Testis (tissue), 3 donors: ENCODE measurements around the gene CACNA2D3. TPM values are rescaled to one million over a fixed set of nuclear protein-coding genes. Genes with fewer than 3 reads are reported as not detected.

Experiments
- DNase-seq: peaks from one replicate; pipeline ENCODE4 v3.0.0-alpha.2; 2019
- H3K27ac ChIP-seq, 2 donors: fragments of 200-600 bp; sonication (generic); one replicate each; pipeline ENCODE4 v1.5.1; 2019
- H3K27me3 ChIP-seq: fragments of 200-600 bp; sonication (generic); one replicate; pipeline ENCODE4 v1.5.1; 2019
- H3K36me3 ChIP-seq: fragments of 200-600 bp; sonication (generic); one replicate; pipeline ENCODE4 v1.5.1; 2017; ENCODE audit warnings: low read depth; ENCODE audit errors: missing control alignments
- H3K4me1 ChIP-seq: fragments of 200-600 bp; sonication (generic); one replicate; pipeline ENCODE4 v1.5.1; 2019
- H3K4me3 ChIP-seq, 2 donors: fragments of 200-600 bp; sonication (generic); one replicate each; pipeline ENCODE4 v1.5.1; 2017 to 2019
- H3K9me3 ChIP-seq: fragments of 200-600 bp; sonication (generic); one replicate; pipeline ENCODE4 v1.5.1; 2017
- POLR2A ChIP-seq: fragments of 450-650 bp; IDR thresholded peaks from one replicate; pipeline ENCODE4 v1.6.1; 2017; ENCODE audit warnings: antibody characterized with exemption, mild to moderate bottlenecking, moderate library complexity
- WGBS, 2 donors: methylation state at CpG; one replicate each; pipeline ENCODE4 v1.1.5; 2018; 5-methylcytosine and 5-hydroxymethylcytosine counted together
- intact Hi-C: fragments of 100-400 bp; cut with DNase I; formaldehyde crosslinking; loops from one replicate; pipeline ENCODE4 v1.15.1; 2023; ENCODE audit warnings: low total_unique reads
- polyA plus RNA-seq: library from polyadenylated mRNA; stranded (reverse); fragments of 350-450 nt; fragmentation: Illumina TruSeq; extraction: RNeasy Lipid Tissue Mini Kit (QIAGEN cat#74804); gene quantifications from one replicate; pipeline ENCODE4 v1.2.3, GENCODE V29; 2014; ENCODE audit warnings: low read depth, low replicate concordance; ENCODE audit not compliant: insufficient read depth
- total RNA-seq, 2 donors: library from RNA; depleted of rRNA; stranded (reverse); fragments of >200 nt; gene quantifications; one replicate each; pipeline ENCODE4 v1.2.3, GENCODE V29; 2016
- TF ChIP-seq, protein P1 (sequence below), 3 experiments: fragments of 450-650 bp in 2 of 3; fragments of 200-600 bp in 1 of 3; sonication (generic) in 1 of 3; IDR thresholded peaks; one replicate each; pipeline ENCODE4 v1.5.1; 2016 to 2019; ENCODE audit warnings: antibody characterized with exemption in 3 of 3, mild to moderate bottlenecking in 2 of 3, moderate library complexity in 1 of 3

Gene CACNA2D3
- total and polyA plus RNA-seq, 3 donors from 2014 or later: 10.1 to 16.5 (median 11.2) TPM

DNA sequence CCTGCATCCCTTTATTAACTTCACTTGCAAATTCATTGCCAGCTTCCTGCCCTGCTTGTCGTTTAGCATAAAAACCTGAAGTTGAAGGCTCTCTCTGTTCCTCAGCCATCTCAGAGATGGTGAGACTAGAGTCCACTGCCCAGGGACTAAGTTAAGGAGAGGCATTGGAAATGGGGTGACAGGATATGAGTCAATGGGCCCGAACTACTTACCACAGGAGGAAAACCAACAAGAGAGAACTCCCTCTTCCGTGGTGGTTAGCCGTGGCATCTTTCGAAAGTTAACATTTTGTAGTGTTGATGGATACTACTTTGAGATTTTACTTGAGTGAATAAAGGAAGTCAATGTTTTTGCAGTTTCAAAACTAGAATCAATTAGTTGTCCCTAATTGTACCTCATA is 740.2 kb downstream of the CACNA2D3 start:
- no peak for DNase-seq
- 83 to 84% methylated on average over 5 of the region's 5 CpGs for WGBS, 2 donors
- intact Hi-C loops: no loop called here
- H3K27ac ChIP-seq: no peak overlapping the region
- H3K4me1 ChIP-seq: peaks cover 4% of the 10 kb centered on the region
- no peak overlapping the region for H3K4me3 ChIP-seq
- H3K9me3 ChIP-seq: no peaks in the 10 kb centered on the region
- H3K36me3 ChIP-seq: no peaks in the 10 kb centered on the region
- H3K27me3 ChIP-seq: no peaks in the 10 kb centered on the region
- no peak for TF ChIP-seq POLR2A
- TF ChIP-seq, protein P1, sequence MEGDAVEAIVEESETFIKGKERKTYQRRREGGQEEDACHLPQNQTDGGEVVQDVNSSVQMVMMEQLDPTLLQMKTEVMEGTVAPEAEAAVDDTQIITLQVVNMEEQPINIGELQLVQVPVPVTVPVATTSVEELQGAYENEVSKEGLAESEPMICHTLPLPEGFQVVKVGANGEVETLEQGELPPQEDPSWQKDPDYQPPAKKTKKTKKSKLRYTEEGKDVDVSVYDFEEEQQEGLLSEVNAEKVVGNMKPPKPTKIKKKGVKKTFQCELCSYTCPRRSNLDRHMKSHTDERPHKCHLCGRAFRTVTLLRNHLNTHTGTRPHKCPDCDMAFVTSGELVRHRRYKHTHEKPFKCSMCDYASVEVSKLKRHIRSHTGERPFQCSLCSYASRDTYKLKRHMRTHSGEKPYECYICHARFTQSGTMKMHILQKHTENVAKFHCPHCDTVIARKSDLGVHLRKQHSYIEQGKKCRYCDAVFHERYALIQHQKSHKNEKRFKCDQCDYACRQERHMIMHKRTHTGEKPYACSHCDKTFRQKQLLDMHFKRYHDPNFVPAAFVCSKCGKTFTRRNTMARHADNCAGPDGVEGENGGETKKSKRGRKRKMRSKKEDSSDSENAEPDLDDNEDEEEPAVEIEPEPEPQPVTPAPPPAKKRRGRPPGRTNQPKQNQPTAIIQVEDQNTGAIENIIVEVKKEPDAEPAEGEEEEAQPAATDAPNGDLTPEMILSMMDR (IDR thresholded peaks at IDR 0.05): no peak

DNA sequence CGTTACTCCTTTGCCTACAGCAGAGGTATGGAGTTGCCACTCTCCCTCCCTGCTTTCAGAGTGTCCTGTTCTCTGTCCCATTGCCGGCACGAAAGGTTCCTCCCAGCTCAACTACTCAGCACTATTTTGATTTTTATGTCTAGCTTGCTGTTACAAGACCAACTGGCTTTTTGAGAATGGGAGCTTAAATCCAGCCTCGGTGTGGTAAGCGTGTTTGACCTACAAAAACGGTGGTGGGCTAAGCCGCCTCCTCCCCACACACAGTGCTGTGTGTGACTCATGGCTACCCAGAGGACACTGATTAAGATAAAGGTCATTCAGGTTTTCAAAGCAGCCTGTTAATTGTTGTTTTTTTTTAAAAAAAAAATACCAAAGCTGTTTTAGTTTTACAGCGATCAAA is 741.0 kb downstream of the CACNA2D3 start:
- no peak for DNase-seq
- TF ChIP-seq, protein P1 (IDR thresholded peaks at IDR 0.05): no peak
- TF ChIP-seq POLR2A: no peak
- Histone ChIP-seq H3K4me1 (peaks cover 4% of the 10 kb centered on the region), H3K27ac (peak overlapping the region in 1 of 2 donors; percentile 7), H3K4me3 (no peak overlapping the region), H3K27me3 (no peaks in the 10 kb centered on the region), H3K36me3 (no peaks in the 10 kb centered on the region), H3K9me3 (no peaks in the 10 kb centered on the region)
- 43 to 62% methylated on average over 8 of the region's 8 CpGs for WGBS, 2 donors
- intact Hi-C loops: no loop called here

DNA sequence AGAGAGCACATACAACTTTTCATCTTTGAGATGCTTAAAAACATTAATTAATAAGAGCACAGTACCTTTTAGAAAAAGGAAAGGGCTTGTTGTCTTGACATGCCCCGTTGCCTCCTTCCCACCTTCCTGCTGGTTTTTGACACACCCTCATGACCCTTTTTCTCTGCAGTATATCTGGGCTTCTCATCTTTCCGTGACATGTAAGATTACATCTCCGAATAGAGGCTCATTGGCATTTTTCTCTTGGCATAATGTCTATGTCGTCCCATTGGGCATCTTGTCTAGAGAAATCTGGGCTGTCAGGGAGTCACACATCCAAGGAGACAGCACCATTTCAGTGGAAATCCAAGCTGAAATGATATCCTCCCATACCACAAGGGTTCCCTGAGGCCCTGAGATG is 741.4 kb downstream of the CACNA2D3 start:
- no peaks in the 10 kb centered on the region for H3K36me3 ChIP-seq
- no peak for DNase-seq
- WGBS, 2 donors: 88% methylated on average over 4 of the region's 4 CpGs
- peak overlapping the region in 1 of 2 donors; percentile 7 for H3K27ac ChIP-seq
- TF ChIP-seq, protein P1 (IDR thresholded peaks at IDR 0.05): no peak
- no peak for TF ChIP-seq POLR2A
- H3K9me3 ChIP-seq: no peaks in the 10 kb centered on the region
- peaks cover 4% of the 10 kb centered on the region for H3K4me1 ChIP-seq
- H3K4me3 ChIP-seq: no peak overlapping the region
- H3K27me3 ChIP-seq: no peaks in the 10 kb centered on the region
- intact Hi-C loops: no loop called here

DNA sequence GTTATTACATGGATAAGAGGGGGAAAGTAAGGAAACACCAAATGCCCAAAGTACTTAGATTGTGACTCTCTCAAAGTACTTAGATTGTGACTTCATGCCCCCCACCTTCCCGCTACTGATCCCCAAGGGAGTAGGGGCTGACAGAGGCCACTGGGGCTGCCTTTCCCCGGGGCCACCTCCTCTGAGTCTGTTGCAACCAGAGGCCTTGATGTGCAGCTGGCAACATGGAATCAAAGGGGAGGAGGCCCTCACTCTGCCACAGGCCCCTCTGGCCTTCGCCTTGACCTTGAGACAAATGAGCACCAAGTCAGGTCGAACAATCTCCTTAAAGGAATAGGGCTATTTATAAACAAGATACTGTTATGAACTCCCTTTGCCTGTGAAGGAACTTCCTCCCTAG is 743.0 kb downstream of the CACNA2D3 start:
- H3K27ac ChIP-seq: no peak overlapping the region
- whole genome bisulfite sequencing, 2 donors: 30 to 59% methylated on average over 4 of the region's 4 CpGs
- TF ChIP-seq, protein P1 (IDR thresholded peaks at IDR 0.05): no peak
- no peak for TF ChIP-seq POLR2A
- intact Hi-C loops: no loop called here
- H3K4me3 ChIP-seq: no peak overlapping the region
- no peaks in the 10 kb centered on the region for H3K9me3 ChIP-seq
- peaks cover 4% of the 10 kb centered on the region for H3K4me1 ChIP-seq
- no peaks in the 10 kb centered on the region for H3K27me3 ChIP-seq
- no peaks in the 10 kb centered on the region for H3K36me3 ChIP-seq
- DNase-seq: no peak

DNA sequence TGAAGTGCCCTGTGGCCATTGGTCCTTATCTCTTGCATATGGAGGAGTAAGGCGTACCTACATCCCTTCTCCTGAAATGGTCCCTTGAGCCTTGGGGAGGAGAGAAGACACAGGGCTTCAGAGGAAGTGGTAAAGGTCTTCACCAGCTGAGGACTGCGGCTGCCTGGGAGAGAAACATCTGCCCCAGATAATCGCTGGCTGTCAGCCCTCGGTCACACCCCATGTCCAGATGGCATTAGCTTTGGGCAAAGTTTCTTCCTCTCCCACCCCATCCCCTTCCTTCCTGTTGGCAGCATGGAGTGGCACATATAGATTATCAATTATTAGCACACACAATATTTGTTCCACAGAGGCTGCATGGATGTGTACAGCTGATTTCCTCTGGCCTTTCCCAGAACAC is 743.9 kb downstream of the CACNA2D3 start:
- intact Hi-C loops: no loop called here
- Histone ChIP-seq H3K27me3 (no peaks in the 10 kb centered on the region), H3K36me3 (no peaks in the 10 kb centered on the region), H3K4me1 (peaks cover 4% of the 10 kb centered on the region), H3K27ac (no peak overlapping the region), H3K9me3 (no peaks in the 10 kb centered on the region), H3K4me3 (no peak overlapping the region)
- WGBS, 2 donors: 64 to 91% methylated on average over 4 of the region's 4 CpGs
- DNase-seq: no peak
- no peak for TF ChIP-seq POLR2A
- TF ChIP-seq, protein P1 (IDR thresholded peaks at IDR 0.05): no peak
